Measurements from ENCODE around the gene STIL. TPM values are rescaled to one million over a fixed set of nuclear protein-coding genes. Genes with fewer than 3 reads are reported as not detected.
"Not testable (repeated sequence)": the region's sequence is repeated elsewhere in the genome, so short reads cannot be mapped to it uniquely, and the experiment has no call there.

Gene STIL
- polyA plus RNA-seq, 5 donors: 5.8 to 14.4 (median 9.8) TPM

DNA sequence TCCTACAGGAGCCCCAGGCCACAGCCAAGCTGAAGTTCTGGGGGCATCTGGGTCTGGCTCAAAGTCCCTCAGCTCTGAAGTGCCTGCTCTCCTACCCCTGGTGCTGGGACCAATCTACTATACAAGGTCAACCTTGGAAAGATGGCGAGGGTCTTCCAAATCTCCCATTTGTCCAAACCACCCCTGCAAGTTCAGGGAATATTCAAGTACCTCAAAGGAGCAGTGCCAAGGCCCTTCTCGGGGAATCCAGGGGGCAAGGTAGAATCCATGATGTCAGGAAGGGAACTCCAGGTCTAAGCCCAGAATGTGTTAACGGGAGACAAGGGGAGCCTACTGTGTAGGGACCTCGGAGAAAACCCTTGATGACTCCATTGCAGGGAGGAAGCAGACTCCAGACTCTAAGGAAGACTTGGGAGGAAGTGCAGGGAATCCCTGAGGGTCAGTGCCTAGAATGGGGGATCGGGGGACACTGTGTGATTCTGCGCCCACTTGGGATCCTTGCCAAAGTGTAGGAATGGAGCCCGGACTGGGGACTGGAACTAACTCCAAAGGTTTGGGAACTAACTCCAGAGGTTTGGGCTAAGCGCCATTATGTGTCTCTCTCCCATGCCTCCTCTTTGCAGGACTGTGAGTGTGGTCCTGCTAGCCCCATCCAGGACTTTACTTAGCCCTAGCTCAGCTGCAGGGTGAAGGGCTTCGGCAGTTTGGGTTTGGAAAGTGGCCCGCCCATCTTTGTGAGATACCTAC lies 90.6 kb downstream of the STIL start:
- no peak for DNase-seq

- DNase-seq: no peak
Measured at GRCh38 chr1:47222476-47222875, 91.5 kb downstream of the STIL start.

- no peak for DNase-seq
Measured at GRCh38 chr1:47219590-47220220, 94.2 kb downstream of the STIL start.

GRCh38 chr1:47219001-47219400 lies 94.9 kb downstream of the STIL start:
- no peak for DNase-seq

- DNase-seq: no peak
Measured at GRCh38 chr1:47216278-47217059, 97.5 kb downstream of the STIL start.

- no peak for DNase-seq
Measured at GRCh38 chr1:47215713-47216112, 98.2 kb downstream of the STIL start.

- no peak for DNase-seq
Measured at GRCh38 chr1:47214549-47214948, 99.4 kb downstream of the STIL start.

DNA sequence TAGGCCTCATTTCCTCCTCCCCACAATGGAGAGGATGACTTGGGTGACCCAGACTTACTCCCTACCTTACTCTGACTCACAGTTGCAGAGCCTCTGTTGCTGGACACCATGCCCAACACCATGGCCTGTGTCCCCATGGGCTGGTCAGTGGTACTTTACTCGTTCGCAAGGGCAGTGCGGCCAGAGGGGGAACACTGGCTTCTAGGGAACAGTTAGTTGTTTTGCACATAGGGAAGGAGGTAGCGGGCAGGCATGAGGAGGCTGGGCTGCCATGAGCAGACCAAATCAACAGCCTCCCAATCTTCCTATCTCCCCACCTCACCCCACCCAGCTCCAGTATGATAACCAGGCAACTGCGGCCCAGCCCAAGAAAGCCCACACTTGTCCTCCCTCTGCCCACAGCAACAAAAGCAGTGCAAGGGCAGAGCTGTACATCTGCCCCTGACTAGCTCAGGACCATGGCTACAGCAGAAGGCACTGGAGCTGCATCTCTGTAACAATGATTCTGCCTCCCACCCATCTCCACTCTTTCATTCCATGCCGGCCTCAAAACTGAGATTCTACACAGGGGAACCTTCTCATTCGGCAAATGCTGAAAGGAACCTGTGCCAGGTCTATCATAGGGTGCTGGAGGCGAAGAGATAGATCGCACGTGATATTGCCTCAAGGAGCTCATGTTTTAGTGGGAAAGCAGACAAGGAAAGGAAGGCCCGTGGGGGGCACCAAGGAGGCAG lies 100.5 kb downstream of the STIL start:
- no peak for DNase-seq

- DNase-seq: no peak
Measured at GRCh38 chr1:47212636-47213229, 101.2 kb downstream of the STIL start.

DNA sequence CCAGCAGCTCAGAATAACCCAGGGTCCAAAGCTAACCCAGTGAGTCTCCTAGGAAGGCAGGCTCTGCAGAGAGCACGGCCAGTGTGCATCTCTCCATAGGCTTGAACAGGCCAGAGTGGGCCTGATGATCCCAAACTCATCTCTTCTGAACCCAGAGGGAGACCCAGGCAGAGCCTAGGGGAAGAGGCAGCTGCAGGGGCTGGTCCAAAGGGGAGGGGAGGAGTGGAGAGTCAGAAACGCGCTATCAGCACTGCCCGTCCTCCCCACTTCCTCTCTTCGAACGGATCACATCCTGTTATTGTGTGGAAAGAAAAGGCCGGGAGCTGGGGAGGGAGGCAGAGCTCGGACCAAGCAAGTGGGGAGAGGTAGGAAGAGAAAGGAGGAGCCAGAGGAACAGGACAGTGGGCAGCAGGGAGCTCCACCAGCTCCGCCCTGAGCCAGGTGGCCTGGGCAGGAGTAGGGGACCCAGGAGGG lies 102.1 kb downstream of the STIL start:
- DNase-seq: no peak

DNA sequence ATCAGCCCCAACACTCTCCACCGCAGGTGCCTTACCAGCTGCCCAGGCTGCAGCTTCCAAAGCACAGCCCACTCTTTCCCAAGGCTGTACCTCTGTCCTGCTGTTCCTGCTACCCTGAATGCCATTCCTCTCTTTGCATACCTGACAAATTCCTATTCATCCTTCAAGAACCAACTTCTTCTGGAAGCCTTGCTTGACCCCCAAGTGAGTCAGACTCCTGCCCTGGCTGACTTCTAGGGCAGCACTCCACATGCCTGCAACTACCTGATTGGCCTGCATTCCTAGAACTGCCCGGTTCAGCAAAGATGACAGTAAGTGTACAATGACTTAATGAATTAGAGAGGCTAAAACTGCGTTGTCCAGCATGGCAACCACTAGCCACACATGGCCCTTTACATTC lies 103.3 kb downstream of the STIL start:
- no peak for DNase-seq

GRCh38 chr1:47209725-47210325 lies 104.1 kb downstream of the STIL start:
- no peak for DNase-seq

DNA sequence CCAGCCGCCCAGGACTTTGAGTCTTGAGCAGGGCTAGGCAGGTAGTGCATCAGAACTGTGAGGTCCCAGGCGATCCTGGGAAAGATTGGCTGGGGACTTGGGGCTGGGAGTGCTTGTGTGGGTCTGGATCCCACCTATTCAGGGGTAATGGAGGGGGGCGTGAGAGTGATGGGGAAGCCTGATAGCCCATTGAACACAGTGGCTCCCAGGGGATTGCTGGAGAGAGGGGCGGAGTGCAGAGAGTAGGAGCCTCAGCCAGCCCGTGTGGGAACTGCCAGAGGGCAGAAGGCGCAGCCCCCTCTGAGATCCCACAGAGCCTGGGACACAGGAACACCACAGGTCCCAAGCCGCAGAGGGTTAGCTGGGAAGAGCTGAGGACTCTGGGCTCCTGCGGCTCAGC lies 104.9 kb downstream of the STIL start:
- DNase-seq: no peak

DNA sequence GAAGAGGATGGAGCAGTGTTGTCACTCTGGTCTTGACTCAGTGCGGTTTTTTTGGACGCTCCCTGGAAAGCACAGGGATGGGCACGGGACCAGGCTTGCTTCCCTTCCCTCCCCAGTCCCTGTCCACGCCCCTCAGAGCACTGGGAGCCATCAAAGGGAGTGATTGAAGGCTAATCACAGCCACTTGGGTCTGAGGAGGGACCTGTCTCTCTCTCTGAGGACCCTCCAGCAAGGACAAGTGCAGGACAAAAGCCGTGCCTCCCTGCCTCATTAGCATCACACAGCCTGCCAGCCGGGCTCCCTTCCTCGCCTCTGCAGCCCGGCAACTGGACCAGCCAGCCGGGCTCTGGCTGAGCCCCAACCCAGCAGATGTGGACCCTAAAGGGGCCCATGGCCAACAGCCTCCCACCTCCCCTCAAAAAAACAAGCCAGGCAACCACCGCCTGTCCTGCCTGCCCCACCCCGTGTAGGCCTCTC lies 105.5 kb downstream of the STIL start:
- DNase-seq: no peak

DNA sequence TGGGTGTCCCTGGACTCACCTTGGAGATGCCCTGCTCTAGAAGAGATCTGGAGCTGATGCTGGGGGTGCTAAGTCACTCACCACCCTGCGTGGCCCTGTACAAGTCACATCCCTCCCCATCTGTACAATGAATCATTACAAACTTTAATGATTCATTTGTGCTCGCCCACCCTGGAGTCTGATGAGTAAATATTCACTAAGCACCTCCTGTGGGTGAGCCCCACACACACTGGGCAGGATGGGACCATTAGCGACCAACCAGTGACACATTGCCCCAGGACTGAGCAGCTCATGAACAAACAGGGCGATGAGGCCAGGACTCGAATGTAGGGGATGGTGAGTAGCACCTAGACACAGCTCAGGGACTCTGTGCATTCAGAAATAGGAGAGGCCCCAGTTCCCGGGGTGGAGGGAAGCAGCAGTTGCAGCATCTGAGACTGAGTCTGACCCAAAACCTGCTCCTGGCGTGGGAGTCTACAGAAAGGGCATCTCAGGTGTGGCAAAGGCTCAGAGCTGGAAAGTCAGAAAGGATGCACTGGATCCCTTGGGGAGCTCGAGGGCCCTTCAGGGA lies 106.1 kb downstream of the STIL start:
- no peak for DNase-seq

DNA sequence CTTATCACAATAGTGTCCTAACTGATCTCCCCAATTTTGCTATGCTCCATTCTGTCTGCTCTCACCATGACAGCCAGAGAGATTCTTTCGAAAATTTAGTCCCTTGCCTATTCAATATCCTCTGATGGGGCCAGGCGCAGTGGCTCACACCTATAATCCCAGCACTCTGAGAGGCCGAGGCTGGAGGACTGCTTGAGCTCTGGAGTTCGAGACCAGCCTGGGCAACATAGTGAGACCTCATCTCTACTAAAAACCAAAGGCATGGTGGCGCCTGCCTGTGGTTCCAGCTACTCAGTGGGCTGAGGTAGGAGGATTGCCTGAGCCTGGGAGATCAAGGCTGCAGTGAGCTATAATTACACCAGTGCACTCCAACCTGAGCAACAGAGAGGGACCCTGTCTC lies 108.0 kb downstream of the STIL start:
- DNase-seq: no peak

- DNase-seq: not testable (repeated sequence)
Measured at GRCh38 chr1:47203504-47203903, 110.4 kb downstream of the STIL start.

DNA sequence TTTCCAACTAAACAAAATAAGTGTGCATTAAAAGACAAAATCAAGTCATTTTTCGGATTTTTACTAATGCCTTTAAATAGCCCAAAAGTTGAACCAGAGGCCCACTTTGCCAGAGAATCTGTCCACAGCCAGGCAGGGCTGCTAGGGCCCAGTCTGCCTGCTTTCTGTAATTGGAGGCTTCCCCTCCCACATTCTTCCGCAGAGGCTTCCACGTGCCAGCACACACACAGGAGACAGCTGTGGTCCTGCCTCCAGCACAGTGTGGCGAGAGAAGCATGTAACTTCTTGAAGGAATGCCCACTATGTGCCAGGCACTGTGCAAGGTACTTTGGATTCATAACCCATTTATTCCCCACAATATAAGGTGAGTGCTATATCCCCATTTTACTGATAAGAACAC lies 112.8 kb downstream of the STIL start:
- DNase-seq: no peak

Measured in right lung (tissue), 5 donors.